Endothelial cell of umbilical vein (primary cell): Measurements from ENCODE around the gene CASP12. TPM values are rescaled to one million over a fixed set of nuclear protein-coding genes. Genes with fewer than 3 reads are reported as not detected.

ENCODE experiments used
- Bru-seq: library from RNA; stranded (reverse); fragments of 400-500 nt; gene quantifications from one replicate; lab custom pipeline; 2021; lab: Mats Ljungman, UMichigan
- BruChase-seq, 2 experiments: library from RNA; stranded (reverse); fragments of 400-500 nt; gene quantifications; one replicate each; lab custom pipeline; 2021; lab: Mats Ljungman, UMichigan
- BruUV-seq: library from RNA; stranded (reverse); fragments of 400-500 nt; replicated peaks from 2 replicates; lab custom pipeline; 2021; lab: Mats Ljungman, UMichigan
- CTCF ChIA-PET: fragments of 300-600, 350-600 bp; sonication (Branson Sonifier 250); formaldehyde crosslinking; loops from one replicate; lab custom pipeline; 2021; ENCODE audit warnings: antibody characterized with exemption, inconsistent platforms; lab: Charles Lee
- POLR2A ChIA-PET: fragments of 300-600, 350-600 bp; sonication (Branson Sonifier 250); formaldehyde crosslinking; loops from one replicate; lab custom pipeline; 2021; ENCODE audit warnings: antibody characterized with exemption, inconsistent platforms; lab: Charles Lee
- DNase-seq: peaks from one replicate; pipeline ENCODE4 v3.0.0-alpha.2; 2011; ENCODE audit warnings: low read depth, low spot score
- FAIRE-seq: peaks from 2 replicates; lab custom pipeline; 2011; peaks lifted over from hg19 to GRCh38; lab: Jason Lieb, UNC
- H2AFZ ChIP-seq: 2 replicates; pipeline ENCODE4 v1.6.0; 2012; ENCODE audit warnings: low read depth, low read length, control low read depth, inconsistent platforms
- H3K27ac ChIP-seq: 2 replicates; pipeline ENCODE4 v1.5.1; 2011; ENCODE audit warnings: low read depth, mild to moderate bottlenecking, control low read depth, low read length, moderate library complexity; ENCODE audit not compliant: insufficient read depth
- H3K27me3 ChIP-seq, 2 experiments: 2 replicates each; pipeline versions ENCODE4 v1.6.0 to v1.6.1; 2011; ENCODE audit warnings: low read length in 2 of 2, mixed read lengths in 1 of 2; ENCODE audit not compliant: control insufficient read depth in 2 of 2, insufficient read depth in 2 of 2
- H3K36me3 ChIP-seq, 2 experiments: 2 replicates in 1 of 2; 3 replicates in 1 of 2; pipeline ENCODE4 v1.5.1; 2011; ENCODE audit warnings: low read length in 2 of 2, mild to moderate bottlenecking in 1 of 2, moderate library complexity in 1 of 2; ENCODE audit not compliant: control insufficient read depth in 2 of 2, insufficient read depth in 2 of 2; ENCODE audit errors: extremely low read depth in 1 of 2
- H3K4me1 ChIP-seq: 3 replicates; pipeline ENCODE4 v1.5.1; 2011; ENCODE audit warnings: mild to moderate bottlenecking, low read length; ENCODE audit not compliant: control insufficient read depth, insufficient read depth; ENCODE audit errors: extremely low read depth
- H3K4me2 ChIP-seq: 2 replicates; pipeline ENCODE4 v1.6.1; 2011; ENCODE audit warnings: low read length, control low read depth, mixed read lengths; ENCODE audit not compliant: insufficient read depth
- H3K4me3 ChIP-seq, 3 experiments: fragments of 200-600 bp in 1 of 3; sonication (generic), shearing (Covaris generic) in 1 of 3; replicated peaks in 1 of 3; 2 replicates each; pipeline ENCODE4 v1.5.1; 2011 to 2016; ENCODE audit warnings: control low read depth in 3 of 3, low read length in 3 of 3, mild to moderate bottlenecking in 2 of 3, inconsistent platforms in 1 of 3, low read depth in 1 of 3, moderate library complexity in 1 of 3; ENCODE audit not compliant: insufficient read depth in 1 of 3
- H3K79me2 ChIP-seq: 2 replicates; pipeline ENCODE4 v1.6.0; 2012; ENCODE audit warnings: low read length, inconsistent platforms; ENCODE audit not compliant: control insufficient read depth, insufficient read depth
- H3K9ac ChIP-seq: replicated peaks from 2 replicates; pipeline ENCODE3; 2011; ENCODE audit warnings: low read length, control low read depth; ENCODE audit not compliant: insufficient read depth; ENCODE audit errors: extremely low read depth
- H3K9me1 ChIP-seq: replicated peaks from 3 replicates; pipeline ENCODE4 v1.6.0; 2011; ENCODE audit warnings: mild to moderate bottlenecking, low read length; ENCODE audit not compliant: control insufficient read depth, insufficient read depth; ENCODE audit errors: extremely low read depth
- H3K9me3 ChIP-seq: replicated peaks from 2 replicates; pipeline ENCODE4 v1.5.1; 2012; ENCODE audit warnings: low read length, inconsistent platforms; ENCODE audit not compliant: control insufficient read depth, insufficient read depth
- H4K20me1 ChIP-seq: replicated peaks from 2 replicates; pipeline ENCODE3; 2011; ENCODE audit warnings: mild to moderate bottlenecking, low read length; ENCODE audit not compliant: control insufficient read depth, insufficient read depth; ENCODE audit errors: extremely low read depth
- EZH2 ChIP-seq: IDR thresholded peaks from 2 replicates; pipeline ENCODE4 v1.6.1; 2012; ENCODE audit warnings: borderline replicate concordance, low read depth, mild to moderate bottlenecking, moderate library complexity, low read length, inconsistent platforms; ENCODE audit not compliant: severe bottlenecking
- JUN ChIP-seq: IDR thresholded peaks from 2 replicates; pipeline ENCODE4 v1.6.1; 2011; ENCODE audit warnings: borderline replicate concordance, low read depth; ENCODE audit not compliant: insufficient read length, insufficient read depth
- MYC ChIP-seq: IDR thresholded peaks from one replicate; pipeline ENCODE4 v1.6.1; 2011; ENCODE audit warnings: mild to moderate bottlenecking, low read depth, low read length
- POLR2A ChIP-seq: IDR thresholded peaks from 2 replicates; pipeline ENCODE4 v1.6.1; 2012; ENCODE audit warnings: low read depth, mild to moderate bottlenecking, control low read depth, low read length
- dilution Hi-C: fragments of 300-500 bp; cut with MboI; formaldehyde crosslinking; loops from one replicate; pipeline ENCODE4 v1.15.0; 2019; ENCODE audit warnings: low sequenced_read_pairs; ENCODE audit not compliant: extremely low pct_ligation_motif_present
- intact Hi-C: fragments of 100-400 bp; cut with micrococcal nuclease; formaldehyde crosslinking; loops from one replicate; pipeline ENCODE4 v1.10.0; 2022
- long read RNA-seq: library from polyadenylated mRNA; stranded (forward); transcript quantifications from one replicate; pipeline ENCODE4 v2.0.0, GENCODE V29; 2021
- polyA minus RNA-seq, 3 experiments: library from RNA; depleted of rRNA, polyadenylated mRNA; stranded (reverse); fragments of >200 nt; gene quantifications; 1 replicate in 1 of 3; 2 replicates in 2 of 3; pipeline ENCODE4 v1.2.3, GENCODE V29; 2011
- polyA plus RNA-seq, 4 experiments: library from polyadenylated mRNA; depleted of rRNA in 3 of 4; stranded (reverse) in 3 of 4; unstranded in 1 of 4; fragments of >200 nt; gene quantifications; 2 replicates each; pipeline versions ENCODE4 v1.2.1 to v1.2.3, GENCODE V29; 2011 to 2012; ENCODE audit warnings: missing spikeins in 1 of 4
- total RNA-seq: library from RNA; stranded (reverse); gene quantifications from 2 replicates; pipeline ENCODE4 v1.2.3, GENCODE V29; 2021
- TF ChIP-seq, protein P1 (sequence below): IDR thresholded peaks from 2 replicates; pipeline ENCODE4 v1.6.1; 2011; ENCODE audit not compliant: insufficient read depth, insufficient read length
- TF ChIP-seq, protein P2 (sequence below), 2 donors: IDR thresholded peaks; 1 replicate in 1 of 2; 2 replicates in 1 of 2; pipeline ENCODE4 v1.5.1; 2011; ENCODE audit warnings: low read length in 2 of 2, mild to moderate bottlenecking in 2 of 2, moderate library complexity in 2 of 2, control low read depth in 1 of 2, inconsistent platforms in 1 of 2, low read depth in 1 of 2; ENCODE audit not compliant: insufficient read depth in 1 of 2; ENCODE audit errors: extremely low read depth in 1 of 2

Gene CASP12
- 2.6 and 3.9 TPM in 2 replicates for total RNA-seq
- 1.4 and 1.5 TPM in 2 replicates for polyA plus RNA-seq
- polyA plus RNA-seq (2011; cell fraction: cytosol; rRNA removed), result 1.5 TPM in 2 replicates
- polyA plus RNA-seq (2011; cell fraction: nucleus; rRNA removed), result 6.5 and 8.2 TPM in 2 replicates
- polyA plus RNA-seq (2012), result 2.0 and 3.4 TPM in 2 replicates
- 2.0 and 4.5 TPM in 2 replicates for polyA minus RNA-seq
- not detected for polyA minus RNA-seq (2011; cell fraction: cytosol; rRNA and poly(A)+ RNA removed)
- polyA minus RNA-seq (2011; cell fraction: nucleus; rRNA and poly(A)+ RNA removed), result 7.9 and 10.2 TPM in 2 replicates
- Bru-seq, nascent RNA, result percentile 76 among the genes with signal in this experiment
- percentile 53 among the genes with signal in this experiment for BruChase-seq, experiment 1, labeled RNA remaining after a 6-hour chase
- percentile 65 among the genes with signal in this experiment for BruChase-seq, experiment 2, labeled RNA remaining after a 2-hour chase
- long read RNA-seq, partial matches to known transcripts, result 5 of 13 reads
- long read RNA-seq, other reads (novel, unspliced or antisense), result 6 of 13 reads

DNA sequence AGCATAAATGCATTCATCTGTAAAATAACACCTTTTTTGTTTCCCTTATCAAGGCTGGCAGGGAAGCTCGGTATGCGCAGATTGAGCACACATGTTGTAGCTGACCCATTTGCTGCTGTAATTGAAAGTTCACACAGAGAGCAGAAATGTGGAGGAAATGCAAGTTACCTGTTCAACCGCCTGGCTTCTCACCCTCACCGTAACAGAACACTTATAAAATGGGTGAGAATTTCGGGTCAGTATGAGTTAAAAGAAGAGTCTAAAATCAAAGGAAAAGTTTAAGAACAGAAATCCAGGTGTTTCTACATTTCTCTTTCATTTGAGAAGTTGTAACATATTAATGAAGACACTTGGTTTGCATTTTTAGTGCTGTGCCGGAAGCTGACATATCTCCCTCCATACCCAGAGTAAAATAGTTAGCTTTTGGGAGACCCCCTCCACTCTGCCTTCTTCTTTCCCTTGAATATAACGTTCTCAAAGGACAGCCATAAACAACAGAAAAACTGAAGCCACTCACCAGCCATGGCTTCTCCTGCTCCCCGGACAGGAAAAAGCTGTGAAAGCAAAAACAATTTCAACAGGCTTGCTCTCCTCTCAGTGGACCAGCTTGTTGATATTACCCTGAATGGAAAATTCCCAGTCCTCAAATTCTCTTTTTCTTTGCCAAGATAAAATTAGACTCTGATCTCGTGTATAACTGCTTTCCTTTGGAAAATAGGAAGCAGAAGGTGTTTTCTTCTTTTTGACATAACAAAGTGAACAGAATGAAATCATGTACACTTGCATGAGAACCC is at the start of gene CASP12:
TSS of gene CASP12 (minus strand) at position 570 of the 794 bp plus-strand sequence.
- TF ChIP-seq, protein P1, sequence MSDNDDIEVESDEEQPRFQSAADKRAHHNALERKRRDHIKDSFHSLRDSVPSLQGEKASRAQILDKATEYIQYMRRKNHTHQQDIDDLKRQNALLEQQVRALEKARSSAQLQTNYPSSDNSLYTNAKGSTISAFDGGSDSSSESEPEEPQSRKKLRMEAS, result no peak
- peak; percentile 14 for TF ChIP-seq POLR2A
- no peak for TF ChIP-seq EZH2
- peak; percentile 63 for TF ChIP-seq JUN
- no peak for TF ChIP-seq MYC
- TF ChIP-seq, protein P2, sequence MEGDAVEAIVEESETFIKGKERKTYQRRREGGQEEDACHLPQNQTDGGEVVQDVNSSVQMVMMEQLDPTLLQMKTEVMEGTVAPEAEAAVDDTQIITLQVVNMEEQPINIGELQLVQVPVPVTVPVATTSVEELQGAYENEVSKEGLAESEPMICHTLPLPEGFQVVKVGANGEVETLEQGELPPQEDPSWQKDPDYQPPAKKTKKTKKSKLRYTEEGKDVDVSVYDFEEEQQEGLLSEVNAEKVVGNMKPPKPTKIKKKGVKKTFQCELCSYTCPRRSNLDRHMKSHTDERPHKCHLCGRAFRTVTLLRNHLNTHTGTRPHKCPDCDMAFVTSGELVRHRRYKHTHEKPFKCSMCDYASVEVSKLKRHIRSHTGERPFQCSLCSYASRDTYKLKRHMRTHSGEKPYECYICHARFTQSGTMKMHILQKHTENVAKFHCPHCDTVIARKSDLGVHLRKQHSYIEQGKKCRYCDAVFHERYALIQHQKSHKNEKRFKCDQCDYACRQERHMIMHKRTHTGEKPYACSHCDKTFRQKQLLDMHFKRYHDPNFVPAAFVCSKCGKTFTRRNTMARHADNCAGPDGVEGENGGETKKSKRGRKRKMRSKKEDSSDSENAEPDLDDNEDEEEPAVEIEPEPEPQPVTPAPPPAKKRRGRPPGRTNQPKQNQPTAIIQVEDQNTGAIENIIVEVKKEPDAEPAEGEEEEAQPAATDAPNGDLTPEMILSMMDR (IDR thresholded peaks at IDR 0.05; ENCODE audit: extremely low read depth in 1 of 2, insufficient read depth in 1 of 2, low read depth in 1 of 2, low read length in 2 of 2), result no peak
- H4K20me1 ChIP-seq, result no peaks in the 10 kb centered on the region
- H3K9ac ChIP-seq, result peak within 1 kb of the TSS; percentile 62
- H3K27me3 ChIP-seq, result no peaks in the 10 kb centered on the region
- no peaks in the 10 kb centered on the region for H3K79me2 ChIP-seq
- H3K9me3 ChIP-seq, result no peaks in the 10 kb centered on the region
- H3K9me1 ChIP-seq, result no peaks in the 10 kb centered on the region
- peak within 1 kb of the TSS; percentile 64 for H3K4me2 ChIP-seq
- H3K4me1 ChIP-seq, result peaks cover 30% of the 10 kb centered on the region
- BruUV-seq, result TSS peak; percentile 59
- peak within 1 kb of the TSS in 2 of 3 experiments; percentile 23 to 41 for H3K4me3 ChIP-seq
- peak within 1 kb of the TSS; percentile 93 for H2AFZ ChIP-seq
- ChIA-PET CTCF (interaction anchor here (0.9 to 1.4 kb wide), 6 partner anchors 18 to 1021 kb away, joined by 3 to 6 read pairs (median 3); partner anchors contain the start of gene CASP4), POLR2A (no interaction called here)
- intact Hi-C loops, result loop anchor here (1.0 to 5.0 kb wide), 6 partner anchors 20 to 1274 kb away; partner anchors contain the start of gene CASP4
- peak; percentile 97 for DNase-seq
- peak within 1 kb of the TSS; percentile 74 for H3K27ac ChIP-seq
- H3K36me3 ChIP-seq, result no peaks in the 10 kb centered on the region
- peak; percentile 62 for FAIRE-seq
- dilution Hi-C loops, result no loop called here
